Stomach (tissue), 4 donors: Measurements from ENCODE around the gene CNST.

Experiments
- POLR2A ChIP-seq, 4 donors: fragments of 450-650 bp; IDR thresholded peaks; one replicate each; pipeline ENCODE4 v1.6.1; 2016; ENCODE audit warnings: antibody characterized with exemption in 4 of 4, control low read depth in 2 of 4, mild to moderate bottlenecking in 1 of 4, moderate library complexity in 1 of 4
- POLR2AphosphoS5 ChIP-seq, 3 donors: sonication (generic); formaldehyde crosslinking; IDR thresholded peaks; one replicate each; pipeline ENCODE4 v1.6.1; 2016; ENCODE audit warnings: antibody characterized with exemption in 3 of 3
- TF ChIP-seq, protein P1 (sequence below), 7 experiments: fragments of 450-650 bp in 4 of 7; fragments of 200-600 bp in 3 of 7; sonication (generic) in 3 of 7; IDR thresholded peaks; one replicate each; pipeline ENCODE4 v1.5.1; 2016 to 2019; ENCODE audit warnings: antibody characterized with exemption in 7 of 7, control low read depth in 2 of 7, mild to moderate bottlenecking in 1 of 7

DNA sequence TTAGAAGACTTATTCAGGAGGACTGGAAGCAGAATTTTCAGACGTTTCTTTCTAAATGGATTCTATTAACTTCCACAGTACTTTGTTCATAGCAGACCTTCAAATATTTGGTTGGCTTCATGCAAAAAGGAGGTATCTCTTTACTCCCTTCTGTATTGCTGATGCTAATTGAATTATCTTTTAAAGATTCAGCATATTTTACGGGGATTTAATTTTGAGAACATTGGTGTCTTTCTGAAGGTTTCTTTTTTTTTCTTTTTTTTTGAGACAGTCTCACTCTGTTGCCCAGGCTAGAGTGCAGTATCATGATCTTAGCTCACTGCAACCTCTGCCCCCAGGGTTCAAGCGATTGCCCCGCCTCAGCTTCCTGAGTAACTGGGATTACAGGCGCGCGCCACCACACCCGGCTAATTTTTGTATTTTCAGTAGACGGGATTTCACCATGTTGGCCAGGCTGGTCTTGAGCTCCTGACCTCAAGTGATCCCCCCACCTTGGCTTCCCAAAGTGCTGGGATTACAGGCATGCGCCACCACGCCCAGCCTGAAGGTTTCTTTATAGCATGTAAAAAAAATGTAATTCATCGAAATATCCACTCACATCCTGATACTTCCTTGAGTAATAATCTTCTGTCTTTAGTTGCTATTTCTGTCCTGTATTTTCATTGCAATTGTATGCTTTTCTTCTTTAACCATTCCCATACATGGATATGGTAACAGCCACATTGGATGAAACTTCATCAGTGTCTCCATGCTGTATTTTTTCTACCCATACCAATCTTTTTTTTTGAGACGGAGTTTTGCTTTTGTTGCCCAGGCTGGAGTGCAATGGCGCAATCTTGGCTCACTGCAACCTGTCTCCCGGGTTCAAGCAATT, 14.5 kb downstream of the CNST start:
- TF ChIP-seq POLR2AphosphoS5 (IDR thresholded peaks at IDR 0.05) (no peak), POLR2A (IDR thresholded peaks at IDR 0.05) (no peak)
- TF ChIP-seq, protein P1, sequence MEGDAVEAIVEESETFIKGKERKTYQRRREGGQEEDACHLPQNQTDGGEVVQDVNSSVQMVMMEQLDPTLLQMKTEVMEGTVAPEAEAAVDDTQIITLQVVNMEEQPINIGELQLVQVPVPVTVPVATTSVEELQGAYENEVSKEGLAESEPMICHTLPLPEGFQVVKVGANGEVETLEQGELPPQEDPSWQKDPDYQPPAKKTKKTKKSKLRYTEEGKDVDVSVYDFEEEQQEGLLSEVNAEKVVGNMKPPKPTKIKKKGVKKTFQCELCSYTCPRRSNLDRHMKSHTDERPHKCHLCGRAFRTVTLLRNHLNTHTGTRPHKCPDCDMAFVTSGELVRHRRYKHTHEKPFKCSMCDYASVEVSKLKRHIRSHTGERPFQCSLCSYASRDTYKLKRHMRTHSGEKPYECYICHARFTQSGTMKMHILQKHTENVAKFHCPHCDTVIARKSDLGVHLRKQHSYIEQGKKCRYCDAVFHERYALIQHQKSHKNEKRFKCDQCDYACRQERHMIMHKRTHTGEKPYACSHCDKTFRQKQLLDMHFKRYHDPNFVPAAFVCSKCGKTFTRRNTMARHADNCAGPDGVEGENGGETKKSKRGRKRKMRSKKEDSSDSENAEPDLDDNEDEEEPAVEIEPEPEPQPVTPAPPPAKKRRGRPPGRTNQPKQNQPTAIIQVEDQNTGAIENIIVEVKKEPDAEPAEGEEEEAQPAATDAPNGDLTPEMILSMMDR (IDR thresholded peaks at IDR 0.05) = no peak
